Neural cell (in vitro differentiated cells): ENCODE measurements around the gene USP16. TPM values are rescaled to one million over a fixed set of nuclear protein-coding genes. Genes with fewer than 3 reads are reported as not detected.

Source experiments
- H2AFZ ChIP-seq: fragments of 200-600, 300-800 bp; sonication (generic), shearing (Covaris generic); 2 replicates; pipeline ENCODE4 v1.6.0; 2014; ENCODE audit warnings: low read depth, mild to moderate bottlenecking, antibody characterized with exemption, low read length, moderate library complexity
- H3F3A ChIP-seq: fragments of 200-600 bp; shearing (Covaris generic); 2 replicates; pipeline ENCODE4 v1.6.1; 2016; ENCODE audit warnings: mild to moderate bottlenecking, moderate library complexity, mixed read lengths, antibody characterized with exemption, low read length; ENCODE audit not compliant: insufficient read depth, poor library complexity, severe bottlenecking
- H3K27ac ChIP-seq: fragments of 200-600, 300-800 bp; sonication (generic), shearing (Covaris generic); 2 replicates; pipeline ENCODE4 v1.5.1; 2014; ENCODE audit warnings: mild to moderate bottlenecking, low read length, moderate library complexity
- H3K27me3 ChIP-seq: fragments of 300-800, 200-600 bp; sonication (generic), shearing (Covaris generic); 2 replicates; pipeline ENCODE4 v1.6.0; 2014; ENCODE audit warnings: mild to moderate bottlenecking, low read depth, low read length, moderate library complexity; ENCODE audit not compliant: insufficient read depth
- H3K36me3 ChIP-seq: fragments of 300-800, 200-600 bp; sonication (generic), shearing (Covaris generic); 2 replicates; pipeline ENCODE4 v1.5.1; 2014; ENCODE audit warnings: mild to moderate bottlenecking, antibody characterized with exemption, low read length, moderate library complexity; ENCODE audit not compliant: insufficient read depth
- H3K4me2 ChIP-seq: fragments of 300-800, 200-600 bp; sonication (generic), shearing (Covaris generic); 2 replicates; pipeline ENCODE4 v1.6.0; 2014; ENCODE audit warnings: mild to moderate bottlenecking, low read length
- H3K4me3 ChIP-seq: fragments of 300-800, 200-600 bp; sonication (generic), shearing (Covaris generic); 2 replicates; pipeline ENCODE4 v1.5.1; 2014; ENCODE audit warnings: mild to moderate bottlenecking, low read length, moderate library complexity
- H3K79me2 ChIP-seq: fragments of 200-600 bp; shearing (Covaris generic); replicated peaks from 2 replicates; pipeline ENCODE4 v1.6.0; 2014; ENCODE audit warnings: mild to moderate bottlenecking, low read length, moderate library complexity; ENCODE audit not compliant: insufficient read depth
- H3K9ac ChIP-seq: fragments of 300-800, 200-600 bp; sonication (generic), shearing (Covaris generic); 2 replicates; pipeline ENCODE4 v1.6.1; 2016; ENCODE audit warnings: mild to moderate bottlenecking, low read length, mixed read lengths
- H3K9me2 ChIP-seq: fragments of 200-600 bp; shearing (Covaris generic); 2 replicates; pipeline ENCODE4 v1.6.1; 2016; ENCODE audit warnings: mild to moderate bottlenecking, low read length, mixed read lengths; ENCODE audit not compliant: insufficient read depth
- H3K9me3 ChIP-seq: fragments of 200-600, 300-800 bp; sonication (generic), shearing (Covaris generic); 2 replicates; pipeline ENCODE4 v1.6.1; 2016; ENCODE audit warnings: mild to moderate bottlenecking, mixed run types, low read length, moderate library complexity, mixed read lengths
- H4K20me1 ChIP-seq: fragments of 200-600 bp; shearing (Covaris generic); 2 replicates; pipeline ENCODE4 v1.6.1; 2016; ENCODE audit warnings: mild to moderate bottlenecking, mixed run types; ENCODE audit not compliant: insufficient read depth
- EP300 ChIP-seq: fragments of 450-650 bp; conservative IDR thresholded peaks from 2 replicates; pipeline ENCODE4 v1.6.1; 2014; ENCODE audit warnings: antibody characterized with exemption, mild to moderate bottlenecking, moderate library complexity; ENCODE audit not compliant: poor library complexity, severe bottlenecking
- EZH2 ChIP-seq: fragments of 200-600, 300-800 bp; shearing (Covaris generic), sonication (generic); IDR thresholded peaks from 2 replicates; pipeline ENCODE4 v1.6.1; 2014; ENCODE audit warnings: antibody characterized with exemption, low read length, borderline replicate concordance, mild to moderate bottlenecking; ENCODE audit not compliant: insufficient read depth, poor library complexity, severe bottlenecking
- MXI1 ChIP-seq: fragments of 450-650 bp; conservative IDR thresholded peaks from 2 replicates; pipeline ENCODE4 v1.6.1; 2014; ENCODE audit warnings: antibody characterized with exemption, mild to moderate bottlenecking; ENCODE audit not compliant: poor library complexity, severe bottlenecking
- POLR2AphosphoS5 ChIP-seq: IDR thresholded peaks from 2 replicates; pipeline ENCODE4 v1.6.1; 2012
- RAD21 ChIP-seq: fragments of 450-650 bp; conservative IDR thresholded peaks from 2 replicates; pipeline ENCODE4 v1.6.1; 2014; ENCODE audit warnings: antibody characterized with exemption, mild to moderate bottlenecking, moderate library complexity
- SMC3 ChIP-seq: fragments of 450-650 bp; conservative IDR thresholded peaks from 2 replicates; pipeline ENCODE4 v1.6.1; 2014; ENCODE audit warnings: antibody characterized with exemption, mild to moderate bottlenecking, moderate library complexity; ENCODE audit not compliant: poor library complexity
- TAF1 ChIP-seq: IDR thresholded peaks from 2 replicates; pipeline ENCODE4 v1.6.1; 2012; ENCODE audit warnings: low read depth
- polyA plus RNA-seq: library from polyadenylated mRNA; depleted of rRNA; stranded (reverse); fragments of >200 nt; gene quantifications from 2 replicates; pipeline ENCODE4 v1.2.3, GENCODE V29; 2014
- TF ChIP-seq, protein P1 (sequence below): fragments of 450-650 bp; IDR thresholded peaks from 2 replicates; pipeline ENCODE4 v1.5.1; 2014; ENCODE audit warnings: antibody characterized with exemption, mild to moderate bottlenecking, moderate library complexity; ENCODE audit not compliant: poor library complexity, severe bottlenecking
- TF ChIP-seq, protein P2 (sequence below): IDR thresholded peaks from 2 replicates; pipeline ENCODE4 v1.6.1; 2012; ENCODE audit warnings: borderline replicate concordance

USP16 gene
- polyA plus RNA-seq, 1 donor from 2014 or later = 38.5 TPM

DNA sequence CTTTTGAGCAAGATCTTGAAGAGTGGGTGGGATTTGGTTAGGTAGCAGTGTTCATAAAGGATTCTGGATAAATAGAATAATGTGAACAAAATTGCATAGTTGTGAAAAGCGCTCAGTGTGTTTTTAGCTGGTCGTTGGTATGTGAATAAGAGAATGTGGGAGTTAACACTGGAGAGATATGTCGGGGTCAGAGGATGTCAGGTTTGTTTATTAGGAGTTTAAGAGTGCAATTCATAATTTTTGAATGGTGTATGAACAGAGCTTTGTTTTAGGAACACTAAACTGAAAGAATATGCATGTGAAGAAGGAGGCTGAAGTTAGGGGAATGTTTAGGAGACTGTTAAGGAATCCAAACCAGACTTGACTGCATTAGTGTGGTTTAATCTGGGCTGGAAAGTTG is 9.4 kb downstream of the USP16 start:
- Histone ChIP-seq H3K4me2 (no peak overlapping the region), H3K9me2 (no peaks in the 10 kb centered on the region), H2AFZ (no peak overlapping the region), H3K27me3 (no peaks in the 10 kb centered on the region), H3K9me3 (no peaks in the 10 kb centered on the region), H3K79me2 (no peaks in the 10 kb centered on the region), H3K9ac (no peak overlapping the region), H3K27ac (no peak overlapping the region), H3K36me3 (no peaks in the 10 kb centered on the region), H3K4me3 (no peak overlapping the region), H3F3A (no peaks in the 10 kb centered on the region), H4K20me1 (no peaks in the 10 kb centered on the region)
- no peak for TF ChIP-seq SMC3
- no peak for TF ChIP-seq EZH2
- no peak for TF ChIP-seq MXI1
- TF ChIP-seq EP300 = no peak

DNA sequence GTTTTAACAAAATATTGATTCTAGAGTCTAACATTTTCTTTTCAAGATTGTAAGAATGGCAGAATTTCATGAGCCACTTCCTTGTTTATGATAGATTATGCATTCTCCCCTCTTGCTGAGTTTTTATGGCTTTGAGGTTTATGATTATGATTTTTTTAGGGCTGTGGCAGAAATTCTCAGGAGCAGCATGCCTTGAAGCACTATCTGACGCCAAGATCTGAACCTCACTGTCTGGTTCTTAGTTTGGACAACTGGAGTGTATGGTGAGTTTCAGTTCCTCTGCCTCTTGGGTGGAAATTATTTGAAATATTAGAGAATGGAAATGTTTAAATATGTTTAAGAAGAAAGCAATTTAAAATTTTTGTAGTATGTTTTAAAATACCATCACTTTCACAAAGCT is 10.2 kb downstream of the USP16 start:
- Histone ChIP-seq H4K20me1 (no peaks in the 10 kb centered on the region), H3F3A (no peaks in the 10 kb centered on the region), H3K9me2 (no peaks in the 10 kb centered on the region), H3K27ac (no peak overlapping the region), H3K79me2 (no peaks in the 10 kb centered on the region), H3K27me3 (no peaks in the 10 kb centered on the region), H3K4me3 (no peak overlapping the region), H3K4me2 (no peak overlapping the region), H3K36me3 (no peaks in the 10 kb centered on the region), H3K9me3 (no peaks in the 10 kb centered on the region), H2AFZ (no peak overlapping the region), H3K9ac (no peak overlapping the region)
- TF ChIP-seq MXI1 = no peak

DNA sequence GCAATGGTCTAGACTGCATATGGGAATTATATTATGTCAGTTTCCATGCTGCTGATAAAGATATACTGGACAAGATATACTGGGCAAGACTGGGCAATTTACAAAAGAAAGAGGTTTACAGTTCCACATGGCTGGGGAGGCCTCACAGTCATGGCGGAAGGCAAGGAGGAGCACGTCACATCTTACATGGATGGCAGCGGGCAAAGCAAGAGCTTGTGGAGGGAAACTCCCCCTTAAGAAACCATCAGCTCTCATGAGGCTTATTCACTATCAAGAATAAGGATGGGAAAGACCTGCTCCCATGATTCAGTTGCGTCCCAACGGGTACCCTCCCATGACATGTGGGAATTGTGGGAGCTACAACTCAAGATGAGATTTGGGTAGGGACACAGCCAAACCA is 27.8 kb downstream of the USP16 start:
- H3K4me2 ChIP-seq = no peak overlapping the region
- H3F3A ChIP-seq = no peaks in the 10 kb centered on the region
- H3K9ac ChIP-seq = no peak overlapping the region
- TF ChIP-seq, protein P1, sequence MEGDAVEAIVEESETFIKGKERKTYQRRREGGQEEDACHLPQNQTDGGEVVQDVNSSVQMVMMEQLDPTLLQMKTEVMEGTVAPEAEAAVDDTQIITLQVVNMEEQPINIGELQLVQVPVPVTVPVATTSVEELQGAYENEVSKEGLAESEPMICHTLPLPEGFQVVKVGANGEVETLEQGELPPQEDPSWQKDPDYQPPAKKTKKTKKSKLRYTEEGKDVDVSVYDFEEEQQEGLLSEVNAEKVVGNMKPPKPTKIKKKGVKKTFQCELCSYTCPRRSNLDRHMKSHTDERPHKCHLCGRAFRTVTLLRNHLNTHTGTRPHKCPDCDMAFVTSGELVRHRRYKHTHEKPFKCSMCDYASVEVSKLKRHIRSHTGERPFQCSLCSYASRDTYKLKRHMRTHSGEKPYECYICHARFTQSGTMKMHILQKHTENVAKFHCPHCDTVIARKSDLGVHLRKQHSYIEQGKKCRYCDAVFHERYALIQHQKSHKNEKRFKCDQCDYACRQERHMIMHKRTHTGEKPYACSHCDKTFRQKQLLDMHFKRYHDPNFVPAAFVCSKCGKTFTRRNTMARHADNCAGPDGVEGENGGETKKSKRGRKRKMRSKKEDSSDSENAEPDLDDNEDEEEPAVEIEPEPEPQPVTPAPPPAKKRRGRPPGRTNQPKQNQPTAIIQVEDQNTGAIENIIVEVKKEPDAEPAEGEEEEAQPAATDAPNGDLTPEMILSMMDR = no peak
- TF ChIP-seq EZH2 (no peak), EP300 (no peak), RAD21 (no peak), SMC3 (no peak), POLR2AphosphoS5 (no peak), TAF1 (no peak), MXI1 (no peak)
- TF ChIP-seq, protein P2, sequence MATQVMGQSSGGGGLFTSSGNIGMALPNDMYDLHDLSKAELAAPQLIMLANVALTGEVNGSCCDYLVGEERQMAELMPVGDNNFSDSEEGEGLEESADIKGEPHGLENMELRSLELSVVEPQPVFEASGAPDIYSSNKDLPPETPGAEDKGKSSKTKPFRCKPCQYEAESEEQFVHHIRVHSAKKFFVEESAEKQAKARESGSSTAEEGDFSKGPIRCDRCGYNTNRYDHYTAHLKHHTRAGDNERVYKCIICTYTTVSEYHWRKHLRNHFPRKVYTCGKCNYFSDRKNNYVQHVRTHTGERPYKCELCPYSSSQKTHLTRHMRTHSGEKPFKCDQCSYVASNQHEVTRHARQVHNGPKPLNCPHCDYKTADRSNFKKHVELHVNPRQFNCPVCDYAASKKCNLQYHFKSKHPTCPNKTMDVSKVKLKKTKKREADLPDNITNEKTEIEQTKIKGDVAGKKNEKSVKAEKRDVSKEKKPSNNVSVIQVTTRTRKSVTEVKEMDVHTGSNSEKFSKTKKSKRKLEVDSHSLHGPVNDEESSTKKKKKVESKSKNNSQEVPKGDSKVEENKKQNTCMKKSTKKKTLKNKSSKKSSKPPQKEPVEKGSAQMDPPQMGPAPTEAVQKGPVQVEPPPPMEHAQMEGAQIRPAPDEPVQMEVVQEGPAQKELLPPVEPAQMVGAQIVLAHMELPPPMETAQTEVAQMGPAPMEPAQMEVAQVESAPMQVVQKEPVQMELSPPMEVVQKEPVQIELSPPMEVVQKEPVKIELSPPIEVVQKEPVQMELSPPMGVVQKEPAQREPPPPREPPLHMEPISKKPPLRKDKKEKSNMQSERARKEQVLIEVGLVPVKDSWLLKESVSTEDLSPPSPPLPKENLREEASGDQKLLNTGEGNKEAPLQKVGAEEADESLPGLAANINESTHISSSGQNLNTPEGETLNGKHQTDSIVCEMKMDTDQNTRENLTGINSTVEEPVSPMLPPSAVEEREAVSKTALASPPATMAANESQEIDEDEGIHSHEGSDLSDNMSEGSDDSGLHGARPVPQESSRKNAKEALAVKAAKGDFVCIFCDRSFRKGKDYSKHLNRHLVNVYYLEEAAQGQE = no peak
- H3K4me3 ChIP-seq = no peak overlapping the region
- no peaks in the 10 kb centered on the region for H3K9me3 ChIP-seq
- H2AFZ ChIP-seq = no peak overlapping the region
- H3K27me3 ChIP-seq = no peaks in the 10 kb centered on the region
- no peak overlapping the region for H3K27ac ChIP-seq
- H3K9me2 ChIP-seq = no peaks in the 10 kb centered on the region
- H4K20me1 ChIP-seq = no peaks in the 10 kb centered on the region
- H3K79me2 ChIP-seq = no peaks in the 10 kb centered on the region
- no peaks in the 10 kb centered on the region for H3K36me3 ChIP-seq
